GM12864 (cell line): ENCODE measurements around the gene PIP5K1B.
"Not testable (repeated sequence)": the region's sequence is repeated elsewhere in the genome, so short reads cannot be mapped to it uniquely, and the experiment has no call there.

Experiments used
- DNase-seq: peaks from one replicate; pipeline ENCODE4 v3.0.0-alpha.2; 2011; ENCODE audit warnings: low read depth
- H3K4me3 ChIP-seq: 2 replicates; pipeline ENCODE4 v1.5.1; 2011; ENCODE audit warnings: mild to moderate bottlenecking, low read depth, low read length, control low read depth
- TF ChIP-seq, protein P1 (sequence below): IDR thresholded peaks from 2 replicates; pipeline ENCODE4 v1.5.1; 2011; ENCODE audit warnings: low read depth, mild to moderate bottlenecking, moderate library complexity, low read length, control low read depth, inconsistent platforms; ENCODE audit errors: missing control alignments

Gene PIP5K1B

DNA sequence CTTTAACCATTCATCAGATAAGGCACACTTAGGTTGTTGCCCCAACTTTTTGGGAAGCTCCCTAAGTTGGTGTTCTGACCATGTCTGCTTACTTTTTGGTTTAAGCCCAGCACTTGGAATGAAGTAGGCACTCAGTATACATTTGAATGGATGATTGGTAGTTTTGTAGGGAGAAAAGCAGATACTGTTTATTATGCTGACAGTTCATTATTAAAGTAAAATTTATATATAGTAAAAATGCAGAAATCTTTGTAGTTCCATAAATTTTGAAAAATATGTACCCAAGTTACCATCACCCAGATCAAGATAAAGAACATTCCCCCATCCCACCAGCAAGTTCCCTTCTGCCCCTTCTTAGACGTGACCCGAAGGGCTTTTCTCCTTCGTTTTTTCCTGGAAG, 273.5 kb downstream of the PIP5K1B start:
- DNase-seq = no peak
- H3K4me3 ChIP-seq = no peak overlapping the region
- TF ChIP-seq, protein P1, sequence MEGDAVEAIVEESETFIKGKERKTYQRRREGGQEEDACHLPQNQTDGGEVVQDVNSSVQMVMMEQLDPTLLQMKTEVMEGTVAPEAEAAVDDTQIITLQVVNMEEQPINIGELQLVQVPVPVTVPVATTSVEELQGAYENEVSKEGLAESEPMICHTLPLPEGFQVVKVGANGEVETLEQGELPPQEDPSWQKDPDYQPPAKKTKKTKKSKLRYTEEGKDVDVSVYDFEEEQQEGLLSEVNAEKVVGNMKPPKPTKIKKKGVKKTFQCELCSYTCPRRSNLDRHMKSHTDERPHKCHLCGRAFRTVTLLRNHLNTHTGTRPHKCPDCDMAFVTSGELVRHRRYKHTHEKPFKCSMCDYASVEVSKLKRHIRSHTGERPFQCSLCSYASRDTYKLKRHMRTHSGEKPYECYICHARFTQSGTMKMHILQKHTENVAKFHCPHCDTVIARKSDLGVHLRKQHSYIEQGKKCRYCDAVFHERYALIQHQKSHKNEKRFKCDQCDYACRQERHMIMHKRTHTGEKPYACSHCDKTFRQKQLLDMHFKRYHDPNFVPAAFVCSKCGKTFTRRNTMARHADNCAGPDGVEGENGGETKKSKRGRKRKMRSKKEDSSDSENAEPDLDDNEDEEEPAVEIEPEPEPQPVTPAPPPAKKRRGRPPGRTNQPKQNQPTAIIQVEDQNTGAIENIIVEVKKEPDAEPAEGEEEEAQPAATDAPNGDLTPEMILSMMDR = no peak

DNA sequence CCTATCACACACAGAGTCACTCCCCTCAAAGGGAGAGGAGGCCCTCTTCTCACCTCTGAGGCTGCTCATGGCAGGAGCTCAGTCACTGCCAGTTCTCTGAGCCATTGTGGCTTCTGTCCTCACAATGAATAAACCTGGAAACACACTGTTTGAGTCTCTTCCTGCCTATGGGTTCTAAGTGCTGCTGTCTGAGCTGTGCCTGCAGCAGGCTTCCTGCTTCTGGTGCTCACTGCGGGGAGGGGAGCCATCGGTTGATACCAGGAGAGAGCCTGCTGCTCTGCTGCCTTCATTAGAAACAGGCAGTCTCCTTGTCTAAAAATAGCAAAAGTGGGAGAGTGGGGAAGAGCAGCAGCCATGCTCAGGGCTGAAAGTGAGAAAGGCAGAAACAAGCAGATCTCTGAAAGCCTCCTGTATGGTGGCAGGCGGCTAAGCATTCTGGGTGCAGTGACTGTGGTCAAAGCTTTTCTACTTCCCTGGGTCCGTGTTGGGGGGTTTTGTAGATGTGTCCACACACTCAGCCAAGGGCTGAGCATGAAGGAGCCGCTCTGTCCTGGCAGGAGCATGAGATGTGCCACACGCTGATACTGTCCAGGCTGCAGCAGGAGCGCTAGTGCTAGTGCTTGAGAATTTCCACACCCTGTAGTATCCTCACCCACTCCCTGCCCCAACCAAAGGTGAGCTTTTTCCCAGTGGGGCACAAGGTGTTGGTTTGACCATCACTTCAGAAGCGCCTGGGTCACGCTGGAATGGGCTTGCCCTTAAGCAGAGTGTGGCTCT, 274.7 kb downstream of the PIP5K1B start:
- TF ChIP-seq, protein P1 = no peak
- H3K4me3 ChIP-seq = no peak overlapping the region
- no peak for DNase-seq

DNA sequence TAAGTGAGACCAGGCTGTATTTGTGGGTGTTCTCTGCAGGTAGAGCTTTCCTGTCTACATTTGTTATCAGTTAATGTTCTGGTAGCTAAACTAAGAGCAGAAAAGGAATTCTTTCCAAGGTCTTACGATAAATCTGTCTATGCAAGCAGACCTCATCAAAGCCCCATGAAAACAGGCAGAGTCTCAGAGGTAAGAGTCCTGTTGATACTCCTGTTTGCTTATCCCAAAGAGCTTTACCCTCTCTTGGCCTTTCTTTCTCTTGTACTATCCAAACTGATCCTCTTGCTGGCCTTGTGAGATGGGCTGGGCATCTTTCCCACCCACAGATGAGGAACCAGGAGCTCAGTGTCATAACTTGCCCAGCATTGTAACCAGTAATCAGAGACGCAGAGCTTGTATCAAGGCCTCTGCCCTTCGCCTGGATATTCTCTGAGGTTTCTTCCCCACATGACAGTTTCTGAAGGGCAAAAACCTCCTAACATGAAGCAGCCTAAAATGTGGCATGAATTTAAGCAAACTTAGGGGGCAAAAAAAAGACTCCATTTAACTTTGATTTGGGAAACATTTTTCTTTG, 275.4 kb downstream of the PIP5K1B start:
- TF ChIP-seq, protein P1 = no peak
- no peak for DNase-seq
- H3K4me3 ChIP-seq = no peak overlapping the region

DNA sequence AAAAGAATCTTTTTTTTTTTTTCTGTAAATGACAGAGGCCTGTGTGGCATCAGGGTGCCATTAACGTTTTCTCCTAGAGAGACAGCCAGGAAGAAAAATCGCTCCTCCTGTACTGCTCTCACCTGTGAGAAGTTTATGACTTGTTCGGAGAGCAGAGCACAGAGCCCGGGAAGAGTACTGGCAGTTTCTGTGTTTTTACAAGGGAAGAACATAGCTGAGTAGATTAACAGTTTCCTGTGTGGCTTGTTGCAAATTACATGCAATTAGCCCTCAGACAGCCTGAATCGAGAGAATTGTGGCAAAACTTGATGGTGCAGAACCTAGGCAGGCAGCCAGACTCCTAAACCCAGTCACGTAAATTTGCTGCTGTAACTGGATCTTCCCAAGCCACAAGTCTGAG, 276.7 kb downstream of the PIP5K1B start:
- no peak for DNase-seq
- TF ChIP-seq, protein P1 = no peak
- no peak overlapping the region for H3K4me3 ChIP-seq

DNA sequence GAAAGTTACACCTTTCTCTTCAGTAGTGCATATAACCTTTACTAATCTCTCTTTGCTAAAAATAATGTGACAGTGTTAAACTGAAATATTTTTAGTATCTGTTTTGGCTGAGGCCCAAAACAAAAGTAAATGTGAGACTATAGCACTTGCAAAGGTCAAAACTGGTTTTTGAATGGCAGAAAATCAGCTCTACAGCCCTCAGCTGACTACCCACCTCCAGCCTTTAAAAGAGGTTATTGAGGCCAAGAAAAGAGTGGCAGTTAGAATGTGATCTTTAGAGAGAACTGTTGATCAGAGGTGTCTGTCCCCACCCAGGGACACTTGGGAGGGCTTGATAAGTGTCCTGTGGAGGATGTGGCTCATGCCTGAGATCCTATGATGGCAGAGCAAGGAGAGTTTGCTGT, 278.0 kb downstream of the PIP5K1B start:
- TF ChIP-seq, protein P1 = no peak
- no peak overlapping the region for H3K4me3 ChIP-seq
- DNase-seq = no peak

DNA sequence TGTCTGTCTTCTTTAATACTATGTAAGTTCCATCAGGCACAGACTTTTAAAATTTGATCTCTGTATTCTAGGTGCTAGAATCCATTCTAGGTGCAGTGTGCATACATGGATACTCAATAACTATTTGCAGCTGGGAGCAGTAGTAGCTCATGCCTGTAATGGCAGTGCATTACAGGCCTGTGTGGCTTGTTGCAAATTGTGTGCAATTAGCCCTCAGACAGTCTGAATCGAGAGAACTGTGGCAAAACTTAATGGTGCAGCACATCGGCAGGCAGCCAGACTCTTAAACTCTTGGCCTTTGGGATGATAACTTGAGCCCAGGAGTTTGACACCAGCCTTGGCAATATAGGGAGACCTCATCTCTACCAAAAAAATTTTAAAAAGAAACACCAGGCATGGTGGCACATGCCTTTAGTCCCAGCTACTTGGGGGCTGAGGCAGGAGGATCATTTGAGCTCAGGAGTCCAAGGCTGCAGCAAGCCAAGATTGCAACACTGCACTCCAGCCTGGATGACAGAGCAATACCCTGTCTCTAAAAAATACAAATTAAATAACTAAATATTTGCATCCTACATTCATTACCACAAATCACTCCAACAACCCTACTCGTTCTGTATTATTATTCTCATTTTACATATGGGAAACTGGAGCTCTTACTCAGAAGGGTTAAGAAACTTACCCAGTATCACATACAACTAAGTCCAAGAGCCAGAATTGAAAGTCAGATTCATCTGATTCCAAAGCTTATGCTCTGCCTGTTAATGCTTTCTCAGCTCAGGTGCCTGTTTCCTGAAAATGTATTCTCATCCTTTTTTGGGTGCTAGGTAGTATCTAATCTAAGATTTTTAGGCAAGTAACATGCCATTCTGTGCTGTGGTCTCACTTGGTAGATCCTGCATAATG, 278.7 kb downstream of the PIP5K1B start:
- TF ChIP-seq, protein P1 = no peak
- H3K4me3 ChIP-seq = no peak overlapping the region
- DNase-seq = no peak

DNA sequence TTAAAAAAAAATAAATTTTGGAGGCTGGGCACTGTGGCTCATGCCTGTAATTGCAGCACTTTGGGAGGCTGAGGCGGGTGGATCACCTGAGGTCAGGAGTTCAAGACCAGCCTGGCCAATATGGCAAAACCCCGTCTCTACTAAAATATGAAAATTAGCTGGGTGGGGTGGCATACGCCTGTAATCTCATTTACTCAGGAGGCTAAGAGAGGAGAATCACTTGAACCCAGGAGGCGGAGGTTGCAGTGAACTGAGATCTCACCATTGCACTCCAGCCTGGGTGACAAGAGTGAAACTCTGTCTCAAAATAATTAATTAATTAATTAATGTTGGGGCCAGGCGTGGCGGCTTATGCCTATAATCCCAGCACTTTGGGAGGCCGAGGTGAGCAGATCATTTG, 281.9 kb downstream of the PIP5K1B start:
- DNase-seq, H3K4me3 ChIP-seq: not testable (repeated sequence)
